Measurements from ENCODE around the gene CISH.

CISH gene

DNA sequence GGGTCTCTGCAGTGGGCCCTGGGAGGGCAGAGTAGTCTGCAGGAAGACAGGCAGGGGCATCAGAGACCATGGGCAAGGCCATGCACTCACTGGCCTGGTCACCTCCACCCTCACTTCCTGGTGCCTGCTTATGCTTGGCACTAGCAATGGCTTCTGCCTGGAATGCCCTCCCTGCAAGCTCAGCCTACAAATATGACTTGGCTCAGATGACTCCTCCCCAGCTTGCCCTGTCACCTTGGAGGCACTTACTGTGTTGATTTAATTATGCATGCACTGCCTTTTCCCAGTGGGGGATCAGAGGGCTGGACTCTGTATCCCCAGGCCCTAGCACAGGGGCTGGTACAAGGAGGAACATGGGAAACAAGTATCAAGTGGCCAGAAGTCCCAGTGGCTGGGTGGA is 51.9 kb downstream of the CISH start:
- peaks cover 9% of the 10 kb centered on the region for H3K27me3 ChIP-seq (ENCODE audit: insufficient read depth, poor library complexity, severe bottlenecking)
- TF ChIP-seq POLR2AphosphoS5 (IDR thresholded peaks at IDR 0.05; ENCODE audit: low read depth) (no peak), GABPA (IDR thresholded peaks at IDR 0.05; ENCODE audit: low read depth) (no peak), SPI1 (IDR thresholded peaks at IDR 0.05; ENCODE audit: borderline replicate concordance, low read depth) (no peak)
- TF ChIP-seq, protein P1, sequence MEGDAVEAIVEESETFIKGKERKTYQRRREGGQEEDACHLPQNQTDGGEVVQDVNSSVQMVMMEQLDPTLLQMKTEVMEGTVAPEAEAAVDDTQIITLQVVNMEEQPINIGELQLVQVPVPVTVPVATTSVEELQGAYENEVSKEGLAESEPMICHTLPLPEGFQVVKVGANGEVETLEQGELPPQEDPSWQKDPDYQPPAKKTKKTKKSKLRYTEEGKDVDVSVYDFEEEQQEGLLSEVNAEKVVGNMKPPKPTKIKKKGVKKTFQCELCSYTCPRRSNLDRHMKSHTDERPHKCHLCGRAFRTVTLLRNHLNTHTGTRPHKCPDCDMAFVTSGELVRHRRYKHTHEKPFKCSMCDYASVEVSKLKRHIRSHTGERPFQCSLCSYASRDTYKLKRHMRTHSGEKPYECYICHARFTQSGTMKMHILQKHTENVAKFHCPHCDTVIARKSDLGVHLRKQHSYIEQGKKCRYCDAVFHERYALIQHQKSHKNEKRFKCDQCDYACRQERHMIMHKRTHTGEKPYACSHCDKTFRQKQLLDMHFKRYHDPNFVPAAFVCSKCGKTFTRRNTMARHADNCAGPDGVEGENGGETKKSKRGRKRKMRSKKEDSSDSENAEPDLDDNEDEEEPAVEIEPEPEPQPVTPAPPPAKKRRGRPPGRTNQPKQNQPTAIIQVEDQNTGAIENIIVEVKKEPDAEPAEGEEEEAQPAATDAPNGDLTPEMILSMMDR (IDR thresholded peaks at IDR 0.05; ENCODE audit: insufficient read depth, low read length), result no peak
- TF ChIP-seq, protein P2, sequence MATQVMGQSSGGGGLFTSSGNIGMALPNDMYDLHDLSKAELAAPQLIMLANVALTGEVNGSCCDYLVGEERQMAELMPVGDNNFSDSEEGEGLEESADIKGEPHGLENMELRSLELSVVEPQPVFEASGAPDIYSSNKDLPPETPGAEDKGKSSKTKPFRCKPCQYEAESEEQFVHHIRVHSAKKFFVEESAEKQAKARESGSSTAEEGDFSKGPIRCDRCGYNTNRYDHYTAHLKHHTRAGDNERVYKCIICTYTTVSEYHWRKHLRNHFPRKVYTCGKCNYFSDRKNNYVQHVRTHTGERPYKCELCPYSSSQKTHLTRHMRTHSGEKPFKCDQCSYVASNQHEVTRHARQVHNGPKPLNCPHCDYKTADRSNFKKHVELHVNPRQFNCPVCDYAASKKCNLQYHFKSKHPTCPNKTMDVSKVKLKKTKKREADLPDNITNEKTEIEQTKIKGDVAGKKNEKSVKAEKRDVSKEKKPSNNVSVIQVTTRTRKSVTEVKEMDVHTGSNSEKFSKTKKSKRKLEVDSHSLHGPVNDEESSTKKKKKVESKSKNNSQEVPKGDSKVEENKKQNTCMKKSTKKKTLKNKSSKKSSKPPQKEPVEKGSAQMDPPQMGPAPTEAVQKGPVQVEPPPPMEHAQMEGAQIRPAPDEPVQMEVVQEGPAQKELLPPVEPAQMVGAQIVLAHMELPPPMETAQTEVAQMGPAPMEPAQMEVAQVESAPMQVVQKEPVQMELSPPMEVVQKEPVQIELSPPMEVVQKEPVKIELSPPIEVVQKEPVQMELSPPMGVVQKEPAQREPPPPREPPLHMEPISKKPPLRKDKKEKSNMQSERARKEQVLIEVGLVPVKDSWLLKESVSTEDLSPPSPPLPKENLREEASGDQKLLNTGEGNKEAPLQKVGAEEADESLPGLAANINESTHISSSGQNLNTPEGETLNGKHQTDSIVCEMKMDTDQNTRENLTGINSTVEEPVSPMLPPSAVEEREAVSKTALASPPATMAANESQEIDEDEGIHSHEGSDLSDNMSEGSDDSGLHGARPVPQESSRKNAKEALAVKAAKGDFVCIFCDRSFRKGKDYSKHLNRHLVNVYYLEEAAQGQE (IDR thresholded peaks at IDR 0.05; ENCODE audit: insufficient replicate concordance, low read depth), result no peak
- no peak for DNase-seq (ENCODE audit: low read depth in 1 of 2, low spot score in 1 of 2)
- H3K4me3 ChIP-seq (replicated peaks; ENCODE audit: insufficient read depth, low read length), result no peak overlapping the region
- H3K27ac ChIP-seq (replicated peaks), result no peak overlapping the region

DNA sequence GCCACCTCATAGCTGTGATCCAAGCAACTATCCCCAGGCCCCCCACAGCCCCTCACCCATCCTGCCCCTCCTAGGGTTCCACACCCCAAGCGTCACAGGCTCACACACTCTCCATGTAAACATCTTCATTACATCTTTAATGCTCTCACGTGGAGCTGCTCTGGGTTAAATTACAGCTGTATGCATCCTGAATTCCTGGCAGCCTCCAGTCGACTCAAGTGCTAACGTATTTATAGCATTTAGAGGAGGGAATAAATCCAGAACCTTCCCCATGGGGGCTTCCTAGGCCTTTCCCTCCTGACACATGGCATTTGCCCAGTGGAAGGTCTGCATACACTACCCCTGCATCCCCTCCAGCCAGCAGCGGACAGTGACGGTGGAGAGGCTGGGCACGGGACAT is 53.7 kb downstream of the CISH start:
- TF ChIP-seq, protein P2 (IDR thresholded peaks at IDR 0.05; ENCODE audit: insufficient replicate concordance, low read depth), result no peak
- TF ChIP-seq SPI1 (IDR thresholded peaks at IDR 0.05; ENCODE audit: borderline replicate concordance, low read depth) (no peak), GABPA (IDR thresholded peaks at IDR 0.05; ENCODE audit: low read depth) (no peak), POLR2AphosphoS5 (IDR thresholded peaks at IDR 0.05; ENCODE audit: low read depth) (no peak)
- TF ChIP-seq, protein P1 (IDR thresholded peaks at IDR 0.05; ENCODE audit: insufficient read depth, low read length), result no peak
- H3K27me3 ChIP-seq (ENCODE audit: insufficient read depth, poor library complexity, severe bottlenecking), result peaks cover 9% of the 10 kb centered on the region
- H3K4me3 ChIP-seq (replicated peaks; ENCODE audit: insufficient read depth, low read length), result no peak overlapping the region
- no peak for DNase-seq (ENCODE audit: low read depth in 1 of 2, low spot score in 1 of 2)
- no peak overlapping the region for H3K27ac ChIP-seq (replicated peaks)

DNA sequence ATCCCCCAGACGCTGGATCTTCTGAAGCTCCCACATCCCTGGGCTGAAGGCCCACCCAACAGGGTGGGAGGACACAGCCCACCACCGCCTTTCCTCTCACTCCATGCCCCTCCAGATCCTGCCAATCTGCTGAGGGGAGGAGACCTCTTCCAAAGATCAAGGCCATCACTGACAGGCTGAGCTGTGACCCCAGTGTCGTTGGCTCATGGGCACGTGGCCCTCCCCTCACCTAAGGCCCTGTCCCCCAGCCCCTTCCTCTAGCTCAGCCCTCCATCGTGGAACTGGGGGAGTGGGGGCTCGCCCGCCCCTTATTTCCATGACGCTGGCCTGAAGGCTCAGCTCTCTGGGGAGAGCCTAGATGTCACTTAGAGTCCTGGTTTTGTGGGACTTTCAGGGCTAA is 54.5 kb downstream of the CISH start:
- peaks cover 9% of the 10 kb centered on the region for H3K27me3 ChIP-seq (ENCODE audit: insufficient read depth, poor library complexity, severe bottlenecking)
- no peak for DNase-seq (ENCODE audit: low read depth in 1 of 2, low spot score in 1 of 2)
- no peak overlapping the region for H3K27ac ChIP-seq (replicated peaks)
- TF ChIP-seq, protein P2 (IDR thresholded peaks at IDR 0.05; ENCODE audit: insufficient replicate concordance, low read depth), result no peak
- H3K4me3 ChIP-seq (replicated peaks; ENCODE audit: insufficient read depth, low read length), result no peak overlapping the region

Data from HL-60 (cell line).